Measurements from ENCODE around the gene RAB3B.

DNA sequence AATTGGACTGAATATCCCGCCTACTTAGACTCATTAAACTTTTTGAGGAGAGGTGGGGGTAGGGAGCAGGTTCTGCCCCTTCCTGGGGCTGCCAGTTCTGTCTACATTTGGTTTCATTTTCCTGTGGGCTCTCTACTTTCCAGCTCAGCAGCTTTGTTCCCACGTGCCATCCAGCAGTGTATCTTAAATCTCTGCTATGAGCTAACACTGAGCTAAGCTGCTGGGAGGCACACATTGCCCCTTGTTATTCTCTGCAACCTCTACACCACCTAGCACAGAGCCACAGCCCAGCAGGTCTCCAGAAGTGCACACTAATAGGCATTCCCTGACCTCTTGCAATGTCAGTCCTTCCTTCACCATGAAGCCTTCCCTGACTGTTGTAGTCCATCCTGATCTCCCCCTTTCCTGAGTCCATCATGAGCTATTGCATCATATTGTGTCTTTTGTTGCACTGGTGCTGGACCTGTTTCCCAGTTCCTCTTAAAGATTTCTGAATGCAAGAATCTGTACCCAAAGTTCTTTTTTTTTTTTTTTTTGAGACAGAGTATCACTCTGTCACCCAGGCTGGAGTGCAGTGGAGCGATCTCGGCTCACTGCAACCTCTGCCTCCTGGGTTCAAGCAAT lies 83.3 kb downstream of the RAB3B start:
- TF ChIP-seq, protein P1, sequence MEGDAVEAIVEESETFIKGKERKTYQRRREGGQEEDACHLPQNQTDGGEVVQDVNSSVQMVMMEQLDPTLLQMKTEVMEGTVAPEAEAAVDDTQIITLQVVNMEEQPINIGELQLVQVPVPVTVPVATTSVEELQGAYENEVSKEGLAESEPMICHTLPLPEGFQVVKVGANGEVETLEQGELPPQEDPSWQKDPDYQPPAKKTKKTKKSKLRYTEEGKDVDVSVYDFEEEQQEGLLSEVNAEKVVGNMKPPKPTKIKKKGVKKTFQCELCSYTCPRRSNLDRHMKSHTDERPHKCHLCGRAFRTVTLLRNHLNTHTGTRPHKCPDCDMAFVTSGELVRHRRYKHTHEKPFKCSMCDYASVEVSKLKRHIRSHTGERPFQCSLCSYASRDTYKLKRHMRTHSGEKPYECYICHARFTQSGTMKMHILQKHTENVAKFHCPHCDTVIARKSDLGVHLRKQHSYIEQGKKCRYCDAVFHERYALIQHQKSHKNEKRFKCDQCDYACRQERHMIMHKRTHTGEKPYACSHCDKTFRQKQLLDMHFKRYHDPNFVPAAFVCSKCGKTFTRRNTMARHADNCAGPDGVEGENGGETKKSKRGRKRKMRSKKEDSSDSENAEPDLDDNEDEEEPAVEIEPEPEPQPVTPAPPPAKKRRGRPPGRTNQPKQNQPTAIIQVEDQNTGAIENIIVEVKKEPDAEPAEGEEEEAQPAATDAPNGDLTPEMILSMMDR (IDR thresholded peaks at IDR 0.05; ENCODE audit: low read depth, low read length), result no peak
- TF ChIP-seq EZH2phosphoT487 (IDR thresholded peaks at IDR 0.05; ENCODE audit: low read depth), result no peak

Data from OCI-LY3 (cell line).